HL-60 (cell line): Measurements from ENCODE around the gene CCDC85C.

Experiments used
- CTCF ChIP-seq: IDR thresholded peaks from one replicate; pipeline ENCODE4 v1.5.1; 2011; ENCODE audit warnings: low read length, control low read depth, inconsistent platforms; ENCODE audit not compliant: insufficient read depth
- GABPA ChIP-seq: IDR thresholded peaks from 2 replicates; pipeline ENCODE4 v1.6.1; 2012; ENCODE audit warnings: low read depth
- POLR2AphosphoS5 ChIP-seq: IDR thresholded peaks from 2 replicates; pipeline ENCODE4 v1.6.1; 2012; ENCODE audit warnings: low read depth
- TF ChIP-seq, protein P1 (sequence below): IDR thresholded peaks from 2 replicates; pipeline ENCODE4 v1.6.1; 2012; ENCODE audit warnings: low read depth; ENCODE audit not compliant: insufficient replicate concordance

- no peak for TF ChIP-seq CTCF
- TF ChIP-seq POLR2AphosphoS5, result no peak
- no peak for TF ChIP-seq GABPA
- TF ChIP-seq, protein P1, sequence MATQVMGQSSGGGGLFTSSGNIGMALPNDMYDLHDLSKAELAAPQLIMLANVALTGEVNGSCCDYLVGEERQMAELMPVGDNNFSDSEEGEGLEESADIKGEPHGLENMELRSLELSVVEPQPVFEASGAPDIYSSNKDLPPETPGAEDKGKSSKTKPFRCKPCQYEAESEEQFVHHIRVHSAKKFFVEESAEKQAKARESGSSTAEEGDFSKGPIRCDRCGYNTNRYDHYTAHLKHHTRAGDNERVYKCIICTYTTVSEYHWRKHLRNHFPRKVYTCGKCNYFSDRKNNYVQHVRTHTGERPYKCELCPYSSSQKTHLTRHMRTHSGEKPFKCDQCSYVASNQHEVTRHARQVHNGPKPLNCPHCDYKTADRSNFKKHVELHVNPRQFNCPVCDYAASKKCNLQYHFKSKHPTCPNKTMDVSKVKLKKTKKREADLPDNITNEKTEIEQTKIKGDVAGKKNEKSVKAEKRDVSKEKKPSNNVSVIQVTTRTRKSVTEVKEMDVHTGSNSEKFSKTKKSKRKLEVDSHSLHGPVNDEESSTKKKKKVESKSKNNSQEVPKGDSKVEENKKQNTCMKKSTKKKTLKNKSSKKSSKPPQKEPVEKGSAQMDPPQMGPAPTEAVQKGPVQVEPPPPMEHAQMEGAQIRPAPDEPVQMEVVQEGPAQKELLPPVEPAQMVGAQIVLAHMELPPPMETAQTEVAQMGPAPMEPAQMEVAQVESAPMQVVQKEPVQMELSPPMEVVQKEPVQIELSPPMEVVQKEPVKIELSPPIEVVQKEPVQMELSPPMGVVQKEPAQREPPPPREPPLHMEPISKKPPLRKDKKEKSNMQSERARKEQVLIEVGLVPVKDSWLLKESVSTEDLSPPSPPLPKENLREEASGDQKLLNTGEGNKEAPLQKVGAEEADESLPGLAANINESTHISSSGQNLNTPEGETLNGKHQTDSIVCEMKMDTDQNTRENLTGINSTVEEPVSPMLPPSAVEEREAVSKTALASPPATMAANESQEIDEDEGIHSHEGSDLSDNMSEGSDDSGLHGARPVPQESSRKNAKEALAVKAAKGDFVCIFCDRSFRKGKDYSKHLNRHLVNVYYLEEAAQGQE, result no peak
Measured at GRCh38 chr14:99511421-99512109, 92.4 kb downstream of the CCDC85C start.
